Measurements from ENCODE around the gene FARSA. TPM values are rescaled to one million over a fixed set of nuclear protein-coding genes. Genes with fewer than 3 reads are reported as not detected.
"Not testable (repeated sequence)": the region's sequence is repeated elsewhere in the genome, so short reads cannot be mapped to it uniquely, and the experiment has no call there.

FARSA gene
- total RNA-seq, 1 donor from 2014 or later, result 55.6 TPM

DNA sequence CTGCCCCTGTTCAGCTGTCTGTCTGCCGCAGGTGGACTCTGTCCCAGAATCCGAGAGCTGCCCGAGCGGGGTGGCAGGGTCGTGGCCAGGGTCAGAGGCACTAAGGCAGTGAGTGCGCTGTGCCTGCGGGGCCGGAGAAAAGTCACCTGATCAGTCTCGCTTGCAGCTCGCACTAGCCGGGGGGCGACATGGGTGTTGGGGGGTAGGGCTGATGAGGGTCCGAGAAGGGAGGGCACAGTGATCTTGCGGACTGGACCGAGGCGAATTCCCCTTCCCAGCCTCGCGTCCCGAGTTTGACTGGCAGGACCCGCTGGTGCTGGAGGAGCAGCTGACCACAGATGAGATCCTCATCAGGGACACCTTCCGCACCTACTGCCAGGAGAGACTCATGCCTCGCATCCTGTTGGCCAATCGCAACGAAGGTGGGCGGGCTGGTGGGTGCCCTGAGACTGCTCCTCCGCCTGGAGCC is 41.9 kb downstream of the FARSA start:
- no peak for DNase-seq (ENCODE audit: extremely low spot score, unreplicated experiment)
- Mint-ChIP-seq H3K27ac (ENCODE audit: unreplicated experiment) (peak overlapping the region; percentile 79), H3K27me3 (ENCODE audit: unreplicated experiment) (peaks cover 10% of the 10 kb centered on the region), H3K36me3 (ENCODE audit: unreplicated experiment) (peaks cover 7% of the 10 kb centered on the region), H3K9me3 (ENCODE audit: unreplicated experiment) (no peaks in the 10 kb centered on the region), H3K4me3 (ENCODE audit: unreplicated experiment) (peak overlapping the region; percentile 99), H3K4me1 (ENCODE audit: unreplicated experiment) (peaks cover 17% of the 10 kb centered on the region)
- TF ChIP-seq, protein P1, sequence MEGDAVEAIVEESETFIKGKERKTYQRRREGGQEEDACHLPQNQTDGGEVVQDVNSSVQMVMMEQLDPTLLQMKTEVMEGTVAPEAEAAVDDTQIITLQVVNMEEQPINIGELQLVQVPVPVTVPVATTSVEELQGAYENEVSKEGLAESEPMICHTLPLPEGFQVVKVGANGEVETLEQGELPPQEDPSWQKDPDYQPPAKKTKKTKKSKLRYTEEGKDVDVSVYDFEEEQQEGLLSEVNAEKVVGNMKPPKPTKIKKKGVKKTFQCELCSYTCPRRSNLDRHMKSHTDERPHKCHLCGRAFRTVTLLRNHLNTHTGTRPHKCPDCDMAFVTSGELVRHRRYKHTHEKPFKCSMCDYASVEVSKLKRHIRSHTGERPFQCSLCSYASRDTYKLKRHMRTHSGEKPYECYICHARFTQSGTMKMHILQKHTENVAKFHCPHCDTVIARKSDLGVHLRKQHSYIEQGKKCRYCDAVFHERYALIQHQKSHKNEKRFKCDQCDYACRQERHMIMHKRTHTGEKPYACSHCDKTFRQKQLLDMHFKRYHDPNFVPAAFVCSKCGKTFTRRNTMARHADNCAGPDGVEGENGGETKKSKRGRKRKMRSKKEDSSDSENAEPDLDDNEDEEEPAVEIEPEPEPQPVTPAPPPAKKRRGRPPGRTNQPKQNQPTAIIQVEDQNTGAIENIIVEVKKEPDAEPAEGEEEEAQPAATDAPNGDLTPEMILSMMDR (IDR thresholded peaks at IDR 0.05), result no peak

DNA sequence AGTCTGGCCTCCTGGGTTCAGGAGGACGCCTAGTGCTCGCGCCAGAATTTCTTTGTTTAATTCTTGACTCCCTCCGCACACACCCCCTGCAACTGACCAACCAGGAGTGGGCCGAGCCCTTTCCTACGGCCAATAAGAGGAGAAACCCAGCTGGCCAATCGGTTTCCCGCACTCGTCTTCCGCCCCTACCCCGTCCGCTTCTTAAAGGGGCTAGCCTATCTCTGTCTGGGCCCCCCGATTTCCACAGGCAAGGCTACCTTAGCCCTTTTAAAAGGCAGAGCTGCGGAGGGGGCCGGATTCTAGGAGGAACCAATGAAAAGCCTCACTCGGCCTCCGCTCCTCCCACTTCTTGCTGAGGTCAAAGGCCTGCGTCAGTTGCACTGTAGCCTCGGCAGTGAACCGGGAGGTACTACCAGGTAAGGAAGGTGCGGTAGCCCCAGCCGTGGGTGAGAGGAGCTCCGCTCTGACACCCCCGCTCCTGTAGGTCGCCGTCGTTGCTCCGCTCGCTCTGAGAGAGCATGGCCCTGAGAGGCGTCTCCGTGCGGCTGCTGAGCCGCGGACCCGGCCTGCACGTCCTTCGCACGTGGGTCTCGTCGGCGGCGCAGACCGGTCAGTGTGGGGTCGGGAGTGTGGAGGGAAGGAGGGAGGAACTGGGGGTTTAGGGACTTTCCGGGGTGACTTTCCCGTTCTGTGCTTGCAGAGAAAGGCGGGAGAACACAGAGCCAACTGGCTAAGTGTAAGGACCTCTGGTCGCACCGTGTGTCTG is 42.5 kb downstream of the FARSA start, which contains the start of gene GCDH:
GCDH (plus strand) TSS at position 374 of the 766 bp plus-strand sequence; CDS start at position 519, 145 bp downstream.
- DNase-seq (ENCODE audit: extremely low spot score, unreplicated experiment), result peak; percentile 97
- Mint-ChIP-seq H3K27ac (ENCODE audit: unreplicated experiment) (peak within 1 kb of the TSS; percentile 87), H3K9me3 (ENCODE audit: unreplicated experiment) (no peaks in the 10 kb centered on the region), H3K36me3 (ENCODE audit: unreplicated experiment) (peaks cover 7% of the 10 kb centered on the region), H3K4me1 (ENCODE audit: unreplicated experiment) (peaks cover 17% of the 10 kb centered on the region), H3K4me3 (ENCODE audit: unreplicated experiment) (peak within 1 kb of the TSS; percentile 99), H3K27me3 (ENCODE audit: unreplicated experiment) (peaks cover 15% of the 10 kb centered on the region)
- TF ChIP-seq, protein P1 (IDR thresholded peaks at IDR 0.05), result no peak

DNA sequence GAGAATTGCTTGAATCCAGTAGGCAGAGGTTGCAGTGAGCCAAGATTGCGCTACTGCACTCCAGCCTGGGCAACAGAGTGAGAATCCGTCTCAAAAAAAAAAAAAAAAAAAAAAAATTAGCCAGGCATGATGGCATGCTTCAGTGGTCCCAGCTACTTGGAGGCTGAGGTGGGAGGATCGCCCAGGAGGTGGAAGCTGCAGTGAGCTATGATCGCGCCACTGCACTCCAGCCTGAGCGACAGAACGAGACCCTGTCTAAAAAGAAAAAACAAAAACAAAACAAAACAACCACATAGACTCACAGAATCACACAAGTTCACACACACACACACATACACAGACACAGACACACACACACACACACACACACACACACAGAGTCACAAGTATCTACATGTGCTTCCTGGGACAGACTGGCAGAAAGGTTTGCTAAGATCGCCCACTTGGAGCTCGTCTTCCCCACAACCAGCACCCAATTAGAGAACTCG is 43.2 kb downstream of the FARSA start:
- not testable (repeated sequence) for H3K9me3 Mint-ChIP-seq (ENCODE audit: unreplicated experiment); DNase-seq (ENCODE audit: extremely low spot score, unreplicated experiment); H3K36me3 Mint-ChIP-seq (ENCODE audit: unreplicated experiment)
- peak overlapping the region; percentile 99 for H3K4me3 Mint-ChIP-seq (ENCODE audit: unreplicated experiment)
- H3K27ac Mint-ChIP-seq (ENCODE audit: unreplicated experiment), result peak overlapping the region; percentile 87
- H3K4me1 Mint-ChIP-seq (ENCODE audit: unreplicated experiment), result peaks cover 18% of the 10 kb centered on the region
- peaks cover 16% of the 10 kb centered on the region for H3K27me3 Mint-ChIP-seq (ENCODE audit: unreplicated experiment)

DNA sequence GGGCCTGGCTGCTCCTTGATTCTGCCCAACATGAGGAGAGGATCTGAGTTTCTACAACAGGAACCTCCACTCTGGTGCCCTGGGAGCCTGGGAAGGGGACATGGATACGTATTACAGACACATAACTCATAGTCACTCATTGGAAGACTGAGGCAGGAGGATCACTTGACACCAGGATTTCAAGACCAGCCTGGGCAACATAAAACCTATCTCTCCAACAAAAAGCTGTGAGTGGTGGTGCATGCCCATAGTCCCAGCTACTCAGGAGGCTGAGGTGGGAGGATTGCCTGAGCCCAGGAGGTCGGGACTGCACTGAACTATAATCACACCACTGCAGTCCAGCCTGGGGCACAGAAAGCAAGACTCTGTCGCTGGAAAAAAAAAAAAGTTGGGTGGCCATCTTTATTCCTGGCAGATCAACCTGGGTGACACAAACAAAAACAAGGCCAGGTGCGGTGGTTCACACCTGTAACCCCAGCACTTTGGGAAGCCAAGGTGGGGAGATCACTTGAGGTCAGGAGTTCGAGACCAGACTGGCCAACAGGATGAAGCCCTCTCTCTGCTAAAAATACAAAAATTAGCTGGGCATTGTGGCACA is 45.4 kb downstream of the FARSA start:
- DNase-seq (ENCODE audit: extremely low spot score, unreplicated experiment), result no peak
- TF ChIP-seq, protein P1 (IDR thresholded peaks at IDR 0.05), result no peak
- peaks cover 23% of the 10 kb centered on the region for H3K4me1 Mint-ChIP-seq (ENCODE audit: unreplicated experiment)
- H3K27ac Mint-ChIP-seq (ENCODE audit: unreplicated experiment), result no peak overlapping the region
- H3K36me3 Mint-ChIP-seq (ENCODE audit: unreplicated experiment), result no peaks in the 10 kb centered on the region
- H3K4me3 Mint-ChIP-seq (ENCODE audit: unreplicated experiment), result no peak overlapping the region
- H3K9me3 Mint-ChIP-seq (ENCODE audit: unreplicated experiment), result no peaks in the 10 kb centered on the region
- H3K27me3 Mint-ChIP-seq (ENCODE audit: unreplicated experiment), result peaks cover 25% of the 10 kb centered on the region

DNA sequence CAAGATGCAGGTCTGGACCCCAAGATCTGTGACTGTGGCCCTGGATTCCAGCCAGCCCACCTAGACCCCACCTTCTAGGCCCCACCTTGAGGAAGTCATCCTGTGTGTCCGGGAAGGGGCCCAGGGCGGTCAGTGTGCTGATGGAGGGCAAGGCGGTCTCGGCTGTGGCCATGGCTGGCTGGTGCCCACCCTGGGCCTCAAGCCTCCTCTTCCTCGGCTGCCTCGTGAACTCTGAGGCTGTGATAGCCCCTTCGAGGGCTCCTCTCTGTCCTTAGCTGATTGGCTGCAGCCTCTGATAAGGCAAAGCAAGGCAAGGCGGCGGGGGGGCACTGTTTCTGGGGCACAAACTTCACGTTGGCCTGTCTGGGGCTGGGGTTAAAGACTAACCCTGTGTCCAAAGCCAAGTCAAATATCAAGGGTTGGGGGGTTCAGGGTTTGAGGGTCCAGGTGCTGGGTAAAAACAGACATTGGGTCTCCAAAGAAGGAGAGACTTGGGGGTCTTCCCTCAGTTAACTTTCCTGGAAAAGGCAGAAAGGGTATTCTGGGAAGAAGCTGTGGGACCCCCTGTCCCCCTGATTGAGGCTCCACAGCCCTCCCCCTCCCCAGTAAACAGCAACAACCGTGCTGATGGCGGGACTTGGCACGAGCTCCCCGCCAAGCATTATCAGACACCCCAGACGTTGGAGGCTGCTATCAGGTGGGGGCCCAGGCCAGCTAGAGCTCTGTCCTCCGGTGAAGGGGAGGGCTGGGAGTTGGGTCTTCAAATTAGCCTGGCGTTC is 46.4 kb downstream of the FARSA start, which contains the start of gene KLF1:
KLF1 (minus strand) TSS at position 233 of the 779 bp plus-strand sequence; CDS start at position 172, 61 bp downstream.
- H3K36me3 Mint-ChIP-seq (ENCODE audit: unreplicated experiment), result no peaks in the 10 kb centered on the region
- no peak within 1 kb of the TSS for H3K27ac Mint-ChIP-seq (ENCODE audit: unreplicated experiment)
- H3K4me3 Mint-ChIP-seq (ENCODE audit: unreplicated experiment), result no peak within 1 kb of the TSS
- peaks cover 21% of the 10 kb centered on the region for H3K4me1 Mint-ChIP-seq (ENCODE audit: unreplicated experiment)
- no peaks in the 10 kb centered on the region for H3K9me3 Mint-ChIP-seq (ENCODE audit: unreplicated experiment)
- no peak for DNase-seq (ENCODE audit: extremely low spot score, unreplicated experiment)
- TF ChIP-seq, protein P1 (IDR thresholded peaks at IDR 0.05), result no peak
- H3K27me3 Mint-ChIP-seq (ENCODE audit: unreplicated experiment), result peaks cover 25% of the 10 kb centered on the region

Data from osteocyte (in vitro differentiated cells).